Stimulated activated naive CD4-positive, alpha-beta T cell treated with Interleukin-2 at 50 U/mL for 16 hours (primary cell): ENCODE data around the gene DNAAF2.

Experiments used
- DNase-seq: peaks from one replicate; lab custom pipeline; 2025; lab: John Stamatoyannopoulos, UW

Gene DNAAF2

DNA sequence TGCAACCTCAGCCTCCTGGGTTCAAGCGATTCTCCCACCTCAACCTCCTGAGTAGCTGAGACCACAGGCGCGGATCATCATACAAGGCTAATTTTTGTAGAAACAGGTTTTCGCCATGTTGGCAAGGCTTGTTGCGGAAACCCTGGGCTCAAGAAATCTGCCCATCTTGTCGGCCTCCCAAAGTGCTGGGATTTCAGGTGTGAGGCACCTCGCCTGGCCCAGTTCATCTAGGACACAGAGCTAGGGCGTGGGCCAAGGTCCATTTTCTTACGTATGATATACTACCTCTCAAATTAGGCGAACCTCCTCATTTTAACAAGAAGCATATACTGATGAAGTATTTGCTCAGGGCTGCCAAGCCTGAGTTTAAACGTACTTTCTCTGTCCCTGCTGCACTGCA is 51.0 kb downstream of the DNAAF2 start:
- no peak for DNase-seq

DNA sequence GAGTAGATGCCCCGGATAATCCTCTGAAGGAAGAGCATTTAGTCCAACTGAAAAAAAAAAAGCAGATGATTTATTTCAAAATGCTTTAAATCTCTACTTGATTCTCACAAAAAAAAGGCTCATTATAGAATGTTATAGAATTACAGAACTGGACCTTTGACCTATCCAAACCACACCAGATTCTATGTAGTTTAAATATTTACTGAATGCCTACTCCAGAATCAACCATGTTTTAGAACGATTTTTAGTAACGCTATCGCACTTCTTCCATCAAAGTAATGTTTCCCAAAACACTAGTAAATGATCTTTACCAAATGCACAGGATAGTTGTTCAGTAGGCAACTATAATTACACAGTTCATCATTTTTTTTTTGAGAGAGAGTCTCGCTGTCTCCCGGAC is 51.4 kb downstream of the DNAAF2 start:
- no peak for DNase-seq

DNA sequence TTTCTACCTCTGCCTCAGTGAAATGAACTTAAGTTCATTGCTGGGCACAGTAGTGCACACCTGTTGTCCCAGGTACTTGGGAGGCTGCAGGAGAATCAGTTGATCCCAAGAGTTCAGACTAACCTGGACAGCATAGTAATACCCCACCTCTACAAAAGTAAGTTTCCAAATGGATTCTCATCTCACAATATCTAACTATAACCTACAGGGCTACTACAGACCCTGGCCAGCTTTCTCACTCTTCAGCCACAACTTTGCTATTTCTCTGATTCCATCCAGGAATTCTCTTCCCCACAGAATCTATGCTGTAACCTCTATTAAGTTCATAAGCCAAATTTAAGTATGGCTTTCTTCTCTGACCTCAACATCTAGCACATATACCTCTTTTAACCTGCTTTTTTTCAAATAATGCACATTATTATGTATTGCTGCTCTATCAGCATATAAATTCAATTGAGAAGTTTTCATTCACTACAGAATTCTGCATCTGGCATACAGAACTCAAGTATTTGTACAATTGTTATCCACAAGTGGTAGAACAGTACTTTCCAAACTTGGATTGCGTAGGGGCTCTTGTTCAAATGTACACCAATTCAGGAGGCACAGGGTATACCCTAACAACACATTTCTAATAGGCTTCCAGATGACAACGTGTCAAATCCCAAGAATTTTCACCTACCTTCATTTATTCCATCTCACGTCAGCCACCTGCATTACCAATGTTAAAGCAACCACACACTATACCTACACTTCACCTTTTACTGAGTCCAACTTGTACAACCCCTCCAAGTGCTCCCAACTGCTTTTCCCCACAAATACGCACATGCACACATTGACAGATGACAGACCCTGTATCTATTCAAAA is 52.7 kb downstream of the DNAAF2 start:
- no peak for DNase-seq

DNA sequence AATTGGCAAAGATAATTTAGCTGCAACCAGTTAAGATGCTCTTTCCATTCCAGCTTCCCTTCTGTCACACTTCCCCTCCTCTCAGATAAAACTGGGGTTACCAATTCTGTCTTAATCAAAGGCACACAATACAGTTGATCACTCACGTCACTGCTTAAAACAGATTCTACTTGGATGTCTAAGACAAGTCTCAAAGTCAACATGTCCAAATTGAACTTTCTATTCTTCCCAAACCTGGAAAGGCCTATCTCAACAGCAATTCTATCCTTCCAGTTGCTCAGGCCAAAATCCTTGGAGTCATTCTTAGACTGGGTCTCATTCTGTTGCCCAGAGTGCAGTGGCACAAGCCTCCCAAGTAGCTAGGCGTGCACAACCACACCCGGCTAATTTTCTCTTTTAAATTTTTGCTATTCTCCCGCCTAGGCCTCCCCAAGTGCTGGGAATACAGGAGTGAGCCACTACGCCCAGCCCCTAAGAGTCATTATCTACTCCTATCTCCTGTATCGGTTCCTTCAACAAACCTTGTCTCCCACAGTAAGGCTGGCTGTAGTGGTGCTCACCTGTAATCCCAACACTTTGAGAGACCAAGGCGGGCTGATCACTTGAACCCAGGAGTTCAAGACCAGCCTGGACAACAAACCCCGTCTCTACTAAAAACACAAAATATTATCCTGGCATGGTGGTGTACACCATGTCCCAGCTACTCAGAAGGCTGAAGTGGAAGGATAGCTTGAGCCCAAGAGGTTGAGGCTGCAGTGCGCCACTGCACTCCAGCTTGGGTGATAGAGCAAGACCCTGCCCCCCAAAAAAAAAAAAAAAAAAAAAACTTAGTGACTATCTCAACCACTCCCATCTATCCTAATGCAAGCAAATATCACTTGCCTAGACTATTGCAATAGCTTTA is 53.6 kb downstream of the DNAAF2 start:
- no peak for DNase-seq

DNA sequence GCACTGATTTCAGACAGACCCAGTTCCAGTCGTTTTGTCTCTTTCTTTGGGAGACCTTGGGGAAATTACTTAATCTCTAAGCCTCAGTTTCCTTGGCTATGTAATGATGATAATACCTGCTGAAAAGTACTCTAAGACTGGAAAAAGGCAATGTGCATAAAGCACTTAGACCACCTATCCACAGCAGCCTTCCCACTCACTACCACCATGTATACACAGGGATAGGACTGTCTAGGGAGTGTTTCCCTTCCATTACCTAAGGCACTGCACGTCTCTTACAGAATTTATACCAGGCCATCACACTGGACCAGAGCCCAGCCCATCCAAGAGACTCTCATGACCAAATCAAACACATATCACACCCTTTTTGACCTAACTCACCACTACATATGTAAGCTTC is 55.2 kb downstream of the DNAAF2 start:
- no peak for DNase-seq

DNA sequence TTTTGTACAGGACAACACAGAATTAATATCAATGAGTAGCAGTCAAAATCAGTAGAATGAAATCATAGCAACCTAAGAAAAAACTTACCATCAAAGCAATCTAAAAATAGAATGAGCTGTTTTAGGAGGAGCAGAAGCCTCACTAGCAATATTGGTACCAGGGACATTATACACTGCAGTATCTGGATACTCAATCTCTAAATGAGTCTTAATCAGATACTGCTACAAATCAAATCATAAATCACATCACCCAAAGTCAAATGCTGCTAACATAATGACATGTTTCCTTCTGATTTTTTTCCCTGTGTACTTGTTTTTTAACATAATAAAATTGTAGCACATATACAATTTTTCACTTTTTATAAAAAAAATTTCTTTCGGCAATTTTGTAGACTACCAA is 56.9 kb downstream of the DNAAF2 start:
- DNase-seq = no peak
